Kidney epithelial cell (primary cell): ENCODE results near the gene PPARG. TPM values are rescaled to one million over a fixed set of nuclear protein-coding genes. Genes with fewer than 3 reads are reported as not detected.

Source experiments
- DNase-seq: peaks from one replicate; pipeline ENCODE4 v3.0.0-alpha.2; 2010; ENCODE audit warnings: low read depth
- H3K27me3 ChIP-seq: 2 replicates; pipeline ENCODE4 v1.6.0; 2011; ENCODE audit warnings: low read length; ENCODE audit not compliant: control insufficient read depth, insufficient read depth
- H3K36me3 ChIP-seq: 2 replicates; pipeline ENCODE4 v1.5.1; 2011; ENCODE audit warnings: low read length; ENCODE audit not compliant: control insufficient read depth, insufficient read depth
- H3K4me3 ChIP-seq: 2 replicates; pipeline ENCODE4 v1.5.1; 2011; ENCODE audit warnings: low read depth, mild to moderate bottlenecking, control low read depth, low read length
- total RNA-seq: library from RNA; depleted of rRNA; stranded (reverse); fragments of >200 nt; gene quantifications from 2 replicates; pipeline ENCODE4 v1.2.3, GENCODE V29; 2015
- TF ChIP-seq, protein P1 (sequence below): IDR thresholded peaks from 2 replicates; pipeline ENCODE4 v1.5.1; 2011; ENCODE audit warnings: mild to moderate bottlenecking, moderate library complexity, low read length, control low read depth, inconsistent platforms; ENCODE audit not compliant: insufficient read depth, poor library complexity, severe bottlenecking

PPARG gene
- total RNA-seq, 1 donor from 2014 or later = 14.7 TPM

DNA sequence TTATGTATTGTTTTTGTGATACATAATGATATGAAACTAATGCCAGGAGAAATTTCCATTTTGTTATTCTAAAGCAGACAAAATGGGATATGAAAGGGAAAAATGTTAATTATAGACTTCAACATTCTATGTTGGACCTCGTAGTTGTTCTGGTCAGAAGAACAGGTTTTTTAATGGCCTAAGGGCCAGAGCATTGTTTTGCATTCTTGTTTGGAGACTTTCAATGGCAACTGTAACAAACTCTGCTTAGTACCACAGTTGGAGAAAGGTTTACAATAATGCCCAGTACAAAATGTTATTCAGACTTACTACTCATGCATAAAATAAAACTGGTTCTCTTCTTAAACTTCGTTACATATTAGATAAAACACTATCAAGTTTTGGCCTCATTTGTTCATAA lies 12.2 kb downstream of the PPARG start:
- no peak for DNase-seq
- H3K4me3 ChIP-seq = no peak overlapping the region
- H3K36me3 ChIP-seq = no peaks in the 10 kb centered on the region
- no peaks in the 10 kb centered on the region for H3K27me3 ChIP-seq
- TF ChIP-seq, protein P1, sequence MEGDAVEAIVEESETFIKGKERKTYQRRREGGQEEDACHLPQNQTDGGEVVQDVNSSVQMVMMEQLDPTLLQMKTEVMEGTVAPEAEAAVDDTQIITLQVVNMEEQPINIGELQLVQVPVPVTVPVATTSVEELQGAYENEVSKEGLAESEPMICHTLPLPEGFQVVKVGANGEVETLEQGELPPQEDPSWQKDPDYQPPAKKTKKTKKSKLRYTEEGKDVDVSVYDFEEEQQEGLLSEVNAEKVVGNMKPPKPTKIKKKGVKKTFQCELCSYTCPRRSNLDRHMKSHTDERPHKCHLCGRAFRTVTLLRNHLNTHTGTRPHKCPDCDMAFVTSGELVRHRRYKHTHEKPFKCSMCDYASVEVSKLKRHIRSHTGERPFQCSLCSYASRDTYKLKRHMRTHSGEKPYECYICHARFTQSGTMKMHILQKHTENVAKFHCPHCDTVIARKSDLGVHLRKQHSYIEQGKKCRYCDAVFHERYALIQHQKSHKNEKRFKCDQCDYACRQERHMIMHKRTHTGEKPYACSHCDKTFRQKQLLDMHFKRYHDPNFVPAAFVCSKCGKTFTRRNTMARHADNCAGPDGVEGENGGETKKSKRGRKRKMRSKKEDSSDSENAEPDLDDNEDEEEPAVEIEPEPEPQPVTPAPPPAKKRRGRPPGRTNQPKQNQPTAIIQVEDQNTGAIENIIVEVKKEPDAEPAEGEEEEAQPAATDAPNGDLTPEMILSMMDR = no peak

DNA sequence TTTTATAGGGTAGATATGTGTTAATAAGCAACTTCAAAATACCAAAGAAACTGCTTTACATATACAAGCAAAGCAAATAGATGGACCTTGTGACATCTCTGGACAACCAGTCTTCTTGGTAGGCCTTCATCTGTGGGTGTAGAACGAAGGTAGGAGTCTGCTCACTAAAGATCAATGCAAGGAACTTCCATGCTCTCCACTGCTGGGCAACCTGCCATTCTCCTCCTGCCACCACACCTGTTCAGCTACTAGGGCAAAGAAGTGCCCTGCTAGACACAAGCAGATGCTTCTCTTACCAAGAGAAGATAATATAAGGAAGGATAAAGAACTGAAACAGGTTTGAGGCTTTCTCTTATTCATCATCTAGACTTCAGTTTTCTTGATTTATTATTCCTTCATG lies 12.6 kb downstream of the PPARG start:
- H3K36me3 ChIP-seq = no peaks in the 10 kb centered on the region
- no peaks in the 10 kb centered on the region for H3K27me3 ChIP-seq
- TF ChIP-seq, protein P1 = no peak

DNA sequence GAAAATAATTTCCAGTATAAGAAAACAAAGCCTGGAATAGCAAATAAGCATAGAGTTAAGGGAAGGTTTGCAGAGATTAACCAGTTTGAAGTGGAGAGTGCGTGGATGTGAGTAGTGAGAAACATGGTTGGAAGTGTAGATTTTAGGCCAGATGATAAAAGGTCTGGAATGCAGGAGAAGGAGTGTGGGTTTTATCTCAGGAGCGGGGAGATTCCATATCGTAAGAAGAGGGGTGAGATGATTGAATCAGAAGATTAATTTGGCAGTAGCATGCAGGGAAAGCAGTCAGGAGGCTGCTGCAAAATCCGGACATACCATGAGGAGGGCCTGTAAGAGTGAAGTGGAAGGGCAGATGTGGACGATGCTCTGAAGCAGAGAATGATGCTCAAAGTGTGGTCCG lies 13.7 kb downstream of the PPARG start:
- Histone ChIP-seq H3K36me3 (no peaks in the 10 kb centered on the region), H3K4me3 (no peak overlapping the region), H3K27me3 (no peaks in the 10 kb centered on the region)
- TF ChIP-seq, protein P1 = no peak
- DNase-seq = no peak

More for the DNA sequence above, 12.6 kb downstream of the PPARG start:
- DNase-seq = no peak
- H3K4me3 ChIP-seq = no peak overlapping the region

DNA sequence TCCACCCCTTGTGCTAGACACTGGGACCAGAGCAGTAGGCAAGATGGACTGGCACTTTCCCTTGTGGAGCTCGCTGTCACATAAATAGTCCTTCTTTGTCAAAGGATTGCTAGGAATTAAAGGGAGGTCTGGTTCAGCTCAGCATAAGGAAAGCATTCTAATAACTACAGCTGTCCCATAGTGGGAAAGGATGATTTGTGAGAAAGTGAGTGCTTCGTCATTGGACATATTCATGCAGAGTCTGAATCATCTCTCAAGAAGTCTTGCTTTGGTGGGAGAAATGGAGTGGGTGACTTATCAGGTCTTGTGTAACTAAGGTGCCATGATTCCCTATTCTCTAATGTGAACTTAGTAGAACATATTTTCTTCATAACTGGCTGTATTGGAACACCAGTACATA lies 14.7 kb downstream of the PPARG start:
- TF ChIP-seq, protein P1 = no peak
- peak; percentile 48 for DNase-seq

DNA sequence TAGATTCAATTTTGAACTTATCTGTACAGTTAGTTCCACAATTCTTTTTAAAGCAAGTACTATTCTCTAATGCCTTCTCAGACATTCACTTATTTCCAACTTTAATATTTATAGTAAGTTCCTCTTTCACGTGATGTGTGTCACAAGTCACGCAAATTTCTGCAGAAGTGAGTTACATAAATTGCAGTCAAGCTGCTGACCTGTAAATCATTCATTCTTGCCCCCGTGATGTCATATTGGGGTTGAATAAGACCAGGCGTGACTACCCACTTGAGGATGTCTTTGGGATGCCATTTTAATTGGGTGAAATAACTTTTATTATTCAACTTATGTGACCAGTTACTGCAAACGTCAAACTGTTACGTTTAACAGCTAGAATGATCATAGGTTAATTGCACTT lies 15.1 kb downstream of the PPARG start:
- no peak for DNase-seq
- no peaks in the 10 kb centered on the region for H3K36me3 ChIP-seq
- TF ChIP-seq, protein P1 = no peak
- H3K27me3 ChIP-seq = no peaks in the 10 kb centered on the region
- H3K4me3 ChIP-seq = no peak overlapping the region

More for the DNA sequence above, 14.7 kb downstream of the PPARG start:
- Histone ChIP-seq H3K4me3 (no peak overlapping the region), H3K36me3 (no peaks in the 10 kb centered on the region), H3K27me3 (no peaks in the 10 kb centered on the region)

DNA sequence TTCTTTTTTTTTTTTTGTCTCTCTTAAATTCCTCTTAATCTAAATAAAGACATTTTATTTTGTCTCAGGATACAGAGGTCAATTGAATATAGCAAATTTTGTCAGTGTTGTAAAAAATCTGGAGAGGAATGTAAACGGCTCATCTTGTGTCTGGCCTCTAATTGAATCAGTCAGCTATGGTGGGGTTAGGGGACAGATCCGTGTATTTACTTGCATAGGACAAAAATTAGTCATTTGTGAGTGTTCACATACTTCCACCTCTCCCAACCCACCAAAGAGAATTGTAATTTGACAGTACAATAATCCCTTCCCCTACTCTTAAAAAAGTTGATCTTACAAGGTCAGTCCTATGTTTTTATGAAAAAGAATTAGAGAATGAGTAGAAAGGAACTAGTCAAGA lies 18.3 kb downstream of the PPARG start:
- DNase-seq = no peak
- H3K27me3 ChIP-seq = no peaks in the 10 kb centered on the region
- no peak overlapping the region for H3K4me3 ChIP-seq
- no peaks in the 10 kb centered on the region for H3K36me3 ChIP-seq
- TF ChIP-seq, protein P1 = no peak
